GM19099 (cell line): ENCODE measurements around the gene EOLA2.
"Not testable (repeated sequence)": the region's sequence is repeated elsewhere in the genome, so short reads cannot be mapped to it uniquely, and the experiment has no call there.

Experiments used
- POLR2A ChIP-seq: IDR thresholded peaks from 3 replicates; pipeline ENCODE4 v1.6.1; 2011; ENCODE audit warnings: low read depth; ENCODE audit not compliant: insufficient read length; ENCODE audit errors: extremely low read depth

EOLA2 gene

DNA sequence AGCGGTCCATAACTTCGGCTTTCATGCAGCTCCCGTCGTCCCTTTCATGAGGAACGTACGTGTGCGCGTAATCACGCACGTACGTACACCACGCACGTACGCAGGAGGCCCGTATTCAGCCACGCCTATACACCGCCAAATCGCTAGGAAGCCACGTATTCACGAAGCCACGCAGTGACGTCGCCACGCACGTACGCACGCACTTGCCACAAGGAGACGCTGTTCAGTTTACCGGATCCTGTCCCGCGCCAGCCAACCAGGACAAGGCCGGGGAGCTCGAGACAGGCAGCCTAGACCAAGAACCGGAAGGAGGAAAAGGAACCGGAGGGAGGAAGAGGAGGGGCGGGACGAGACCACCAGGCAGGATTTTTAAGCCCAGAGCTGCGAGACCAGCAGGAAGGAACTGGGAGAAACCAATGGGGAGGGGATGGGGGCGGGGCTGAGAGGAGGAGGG is at the start of gene EOLA2:
Gene EOLA2, minus strand, starts transcription at position 65 of the 454 bp plus-strand sequence. CDS start 4,617 bp downstream, outside the sequence.
- peak; percentile 14 for TF ChIP-seq POLR2A

DNA sequence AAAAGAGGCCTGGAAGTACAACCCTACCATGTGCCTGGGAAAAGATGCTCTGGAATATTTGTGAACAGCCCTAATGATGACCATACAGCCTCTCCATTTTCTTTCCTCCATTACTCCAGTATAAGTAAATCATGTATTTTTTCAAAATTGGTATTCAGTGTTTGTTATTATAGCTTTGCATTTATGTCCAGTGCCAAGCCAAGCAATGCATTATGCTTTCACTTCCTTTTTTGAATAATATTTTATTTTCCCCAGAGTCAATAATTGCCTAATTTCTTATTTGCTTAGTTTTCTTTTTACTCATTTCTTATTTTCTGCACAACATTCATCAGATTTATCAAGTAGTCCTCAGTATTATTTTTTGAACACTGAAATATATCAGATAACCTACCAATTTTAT is 49.3 kb upstream of the EOLA2 start:
- no peak for TF ChIP-seq POLR2A

DNA sequence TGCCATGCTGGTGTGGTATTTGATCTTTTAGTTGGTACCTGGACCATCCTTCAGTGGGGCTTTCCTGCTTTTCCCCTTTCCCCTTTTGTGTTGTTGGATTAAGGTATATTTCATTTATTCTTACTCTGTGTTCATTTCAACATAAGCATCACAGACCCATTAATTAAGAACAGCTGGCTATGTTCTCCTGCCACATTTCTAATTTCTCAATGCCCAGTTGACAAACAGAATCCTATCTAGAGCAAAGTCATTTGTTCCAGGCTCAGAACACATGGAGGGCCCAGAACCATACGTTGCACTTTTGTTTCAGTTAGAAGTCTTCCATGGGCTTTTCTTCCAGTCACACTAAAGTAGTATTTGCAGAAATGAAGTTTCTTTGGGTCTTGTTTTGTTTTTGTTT is 46.1 kb upstream of the EOLA2 start:
- no peak for TF ChIP-seq POLR2A

DNA sequence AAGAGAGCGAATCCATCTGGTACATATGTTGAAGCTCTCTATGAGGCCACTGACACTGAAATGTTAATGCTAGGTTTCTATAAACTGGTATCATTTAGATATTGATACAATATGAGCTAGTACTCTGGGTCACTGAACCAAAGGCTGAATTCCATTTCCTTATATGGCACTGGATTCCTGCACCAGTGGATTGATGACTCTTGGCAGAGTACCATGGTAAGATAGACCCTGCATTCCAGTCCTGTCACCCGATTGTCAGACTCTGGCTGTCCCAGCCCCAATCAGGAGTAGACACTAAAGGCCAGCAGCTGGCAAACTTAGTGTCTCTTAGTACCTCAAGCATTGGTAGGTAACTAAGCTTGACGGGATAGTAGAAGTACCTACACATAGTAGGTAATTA is 44.0 kb upstream of the EOLA2 start:
- TF ChIP-seq POLR2A: no peak

DNA sequence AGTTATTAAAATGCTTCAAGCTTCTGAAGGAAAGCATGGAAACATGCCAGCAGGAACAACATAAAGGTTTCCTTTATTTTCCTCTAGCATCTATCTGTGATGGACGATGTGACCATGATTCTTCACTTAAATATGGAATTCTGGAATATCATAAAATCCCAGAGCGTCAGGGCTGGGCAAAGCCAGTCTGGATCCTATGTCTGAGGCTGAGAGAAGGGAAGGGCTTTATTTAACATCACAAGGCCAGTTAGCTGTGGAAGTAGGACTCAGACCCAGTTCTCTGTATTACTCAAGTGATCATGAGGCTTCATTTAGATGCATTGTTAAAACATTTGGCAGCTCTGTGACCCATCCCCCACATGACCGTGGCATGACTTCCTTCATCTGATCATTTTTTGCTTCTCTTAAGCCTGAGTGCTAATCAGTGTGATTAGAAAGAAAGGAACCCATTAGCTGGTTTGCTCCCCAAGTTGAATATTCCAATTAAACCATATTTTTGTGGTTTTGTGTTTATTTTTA is 40.9 kb upstream of the EOLA2 start:
- no peak for TF ChIP-seq POLR2A

DNA sequence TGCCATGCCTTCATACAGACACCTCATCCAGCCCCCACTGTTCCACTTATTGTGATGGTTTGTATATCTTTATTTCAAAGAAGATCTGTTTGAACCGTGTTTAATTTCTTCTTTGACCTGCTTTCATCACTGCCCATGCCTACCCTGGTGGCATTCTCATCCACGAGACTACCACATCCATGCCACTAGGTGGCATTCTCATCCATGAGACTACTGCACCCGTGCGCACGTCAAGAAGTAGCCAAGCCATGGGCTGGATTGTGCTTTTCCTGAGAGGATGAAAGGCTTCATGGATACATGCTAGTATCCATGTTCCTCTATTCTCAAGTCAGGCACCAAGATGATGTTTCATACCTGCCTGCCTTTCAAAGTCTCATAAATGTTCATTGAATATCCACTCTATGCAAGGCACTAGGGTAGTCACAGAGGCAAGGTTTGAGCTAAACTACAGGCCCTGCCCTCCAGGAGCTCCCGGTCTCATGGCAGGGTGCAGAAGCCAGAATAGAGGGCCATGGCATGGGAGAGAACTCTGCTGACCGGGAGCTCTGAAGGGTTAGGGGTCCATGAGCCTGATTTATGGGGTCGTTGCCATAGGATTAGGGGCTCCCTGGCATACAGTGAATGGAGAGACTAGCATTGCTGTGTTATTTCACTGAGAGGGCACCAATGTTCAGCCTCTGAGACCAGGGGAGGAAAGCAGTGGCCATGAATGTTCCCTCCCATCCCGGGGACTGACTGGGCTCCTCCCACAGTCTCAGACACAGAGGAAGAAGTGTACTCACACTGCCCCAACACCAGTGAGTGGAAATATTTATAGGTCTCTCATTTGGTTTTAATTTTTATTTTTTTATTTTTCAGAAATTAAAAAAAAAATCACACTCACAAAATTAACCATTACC is 24.8 kb upstream of the EOLA2 start:
- TF ChIP-seq POLR2A: no peak

DNA sequence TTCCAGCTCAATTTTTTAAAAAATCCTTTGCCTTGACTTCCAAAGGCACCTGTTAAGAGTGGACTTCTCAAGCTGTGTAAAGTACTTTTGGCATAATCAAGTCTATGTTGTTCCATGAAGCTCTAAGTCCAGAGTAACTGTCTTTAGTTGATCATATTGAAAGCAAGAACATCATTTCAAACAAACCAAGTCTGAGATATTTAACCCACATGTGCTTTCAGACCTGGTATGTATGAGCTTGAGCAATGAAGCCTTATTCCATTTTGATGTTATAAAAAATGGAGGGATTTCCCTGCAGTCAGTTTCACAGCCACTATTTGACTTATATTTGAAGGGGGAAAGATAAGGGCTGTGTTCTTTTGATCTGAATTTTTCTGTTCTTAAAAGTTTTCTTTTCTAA is 23.7 kb upstream of the EOLA2 start:
- TF ChIP-seq POLR2A: no peak

DNA sequence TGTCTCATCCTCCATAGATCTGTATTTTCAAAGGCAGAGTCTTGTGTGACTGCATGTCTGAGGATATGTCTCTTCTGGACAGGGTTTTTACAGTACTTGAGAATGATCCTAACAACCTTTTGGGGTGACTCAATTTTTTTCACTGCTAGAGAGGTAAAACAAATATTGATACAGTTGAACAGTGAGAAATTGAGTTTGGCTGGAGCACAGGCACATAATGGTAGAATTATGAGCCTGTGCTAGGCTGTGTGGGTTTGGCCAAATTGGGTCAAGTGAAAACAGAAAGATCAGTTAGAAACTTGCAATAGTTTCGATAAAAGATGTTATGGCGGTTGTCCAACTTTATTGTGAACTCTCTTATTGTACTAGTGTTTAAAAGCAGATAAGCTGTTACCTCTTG is 23.3 kb upstream of the EOLA2 start:
- TF ChIP-seq POLR2A: no peak

DNA sequence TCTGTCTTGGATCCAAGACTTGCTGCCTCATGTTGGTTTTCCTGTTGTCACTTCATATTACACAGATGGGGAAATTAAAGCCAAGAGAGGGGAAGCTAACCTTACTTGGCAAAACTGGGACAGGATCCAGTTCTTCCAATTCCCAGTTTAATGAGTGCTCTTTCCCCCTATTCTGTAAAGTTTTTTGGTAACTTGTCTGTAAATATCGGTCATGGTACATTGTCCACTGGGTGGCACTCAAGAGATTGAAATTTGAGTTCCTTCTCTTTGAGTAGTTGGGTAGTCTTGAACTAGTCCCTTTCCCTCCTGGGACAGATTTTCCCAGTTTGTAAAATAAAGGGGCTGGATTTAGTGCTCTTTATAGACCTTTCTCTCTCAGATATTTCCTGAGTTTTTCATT is 12.4 kb upstream of the EOLA2 start:
- no peak for TF ChIP-seq POLR2A

DNA sequence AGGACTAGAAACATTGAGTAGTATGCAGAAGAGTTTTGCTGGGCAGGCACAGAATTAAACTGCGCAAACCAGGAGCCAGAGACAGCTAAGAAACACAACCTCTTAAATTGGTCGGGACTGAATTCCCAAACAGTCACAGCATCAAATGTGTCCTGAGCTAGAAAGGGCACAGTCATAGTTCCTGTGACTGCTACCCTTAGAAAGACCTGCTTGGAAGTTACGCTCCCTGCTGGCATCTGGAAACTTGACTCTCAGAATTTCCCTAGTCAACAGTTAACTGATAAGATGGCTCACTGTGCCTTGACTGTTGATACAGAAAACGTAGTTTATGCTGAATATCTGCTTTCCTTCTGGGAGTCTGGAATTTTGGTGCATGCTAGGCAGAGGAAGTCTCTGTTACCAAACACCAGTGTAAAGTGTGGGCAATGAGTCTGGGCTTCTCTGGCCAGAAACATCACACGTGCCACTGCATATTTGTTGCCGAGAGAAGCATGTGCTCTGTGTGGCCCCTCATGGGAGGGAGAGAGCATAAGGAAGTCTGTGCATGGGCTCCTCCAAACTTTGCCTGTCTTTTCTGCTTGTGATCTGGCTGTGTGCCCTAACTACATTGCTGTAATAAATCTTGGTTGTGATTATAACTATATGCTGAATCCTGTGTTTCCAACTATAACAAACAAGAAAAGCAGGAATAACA is 11.6 kb upstream of the EOLA2 start:
- TF ChIP-seq POLR2A: no peak

DNA sequence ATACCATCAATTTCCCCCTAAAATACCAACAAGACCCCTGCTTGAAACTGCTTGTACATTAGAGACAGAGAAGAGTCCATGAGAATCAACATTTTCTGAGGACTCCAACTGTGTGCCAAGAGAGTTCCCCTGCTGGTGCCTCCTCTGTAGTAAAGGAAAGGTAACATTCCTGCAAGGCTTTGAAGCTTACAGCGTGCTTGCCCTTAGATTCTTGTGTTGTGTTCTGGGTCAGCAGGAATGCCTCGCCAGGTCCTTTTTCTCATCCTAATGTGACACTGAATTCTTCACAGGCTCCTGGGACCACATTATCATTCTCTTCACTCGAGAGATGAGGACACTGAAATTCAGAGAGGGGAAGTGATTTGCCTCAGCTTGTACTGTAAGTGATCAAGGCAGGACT is 9.7 kb upstream of the EOLA2 start:
- no peak for TF ChIP-seq POLR2A

DNA sequence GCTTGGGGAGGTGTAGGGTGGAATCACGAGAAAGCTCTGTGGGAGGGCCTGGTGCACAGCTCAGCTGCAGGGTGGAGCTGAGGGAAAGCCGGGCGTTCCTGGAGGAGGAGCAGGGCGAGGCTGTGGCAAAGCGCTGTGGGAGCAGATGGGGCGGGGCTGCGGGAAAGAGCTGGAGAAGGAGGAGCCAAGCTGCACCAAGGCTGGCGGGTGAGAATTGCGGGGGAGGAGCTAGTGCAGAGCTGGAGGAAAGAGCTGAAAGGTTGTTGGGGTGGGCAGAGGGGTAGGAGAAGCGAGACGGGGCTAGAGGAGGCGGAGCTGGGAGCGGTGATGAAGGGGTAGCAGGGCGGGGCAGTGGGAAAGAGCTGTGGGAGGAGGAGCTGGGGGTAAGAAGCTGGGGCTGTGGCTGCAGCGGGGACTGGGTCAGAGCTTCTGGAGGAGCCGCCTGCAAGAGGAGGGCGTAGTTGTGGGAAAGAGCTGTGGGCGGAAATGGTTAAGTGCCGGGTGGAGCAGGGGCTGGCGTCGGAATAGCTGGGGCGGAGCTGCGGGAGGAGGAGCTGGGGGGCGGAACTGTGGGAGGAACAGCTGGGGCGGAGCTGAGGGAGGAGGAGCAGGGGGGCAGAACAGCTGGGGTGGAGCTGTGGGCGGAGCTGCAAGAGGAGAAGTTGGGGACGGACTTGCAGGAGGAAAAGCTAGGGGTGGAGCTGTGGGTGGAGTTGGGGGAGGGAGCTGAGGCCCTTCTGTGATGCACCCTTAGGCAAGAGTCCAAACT is 1.8 kb upstream of the EOLA2 start:
- peak; percentile 58 for TF ChIP-seq POLR2A

DNA sequence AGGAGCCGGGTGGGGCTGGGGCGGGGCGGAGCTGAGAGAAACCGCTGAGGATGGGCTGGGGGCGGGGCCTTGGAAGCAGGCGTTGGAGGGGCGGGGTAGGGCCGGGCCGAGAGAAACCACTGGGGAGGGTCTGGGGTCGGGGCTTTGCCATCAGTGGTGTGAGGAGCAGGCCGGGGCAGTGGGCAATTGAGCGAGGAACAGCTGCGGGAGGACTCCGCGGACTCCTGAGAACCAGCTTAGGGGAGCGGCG is 1.3 kb upstream of the EOLA2 start:
- TF ChIP-seq POLR2A: no peak

DNA sequence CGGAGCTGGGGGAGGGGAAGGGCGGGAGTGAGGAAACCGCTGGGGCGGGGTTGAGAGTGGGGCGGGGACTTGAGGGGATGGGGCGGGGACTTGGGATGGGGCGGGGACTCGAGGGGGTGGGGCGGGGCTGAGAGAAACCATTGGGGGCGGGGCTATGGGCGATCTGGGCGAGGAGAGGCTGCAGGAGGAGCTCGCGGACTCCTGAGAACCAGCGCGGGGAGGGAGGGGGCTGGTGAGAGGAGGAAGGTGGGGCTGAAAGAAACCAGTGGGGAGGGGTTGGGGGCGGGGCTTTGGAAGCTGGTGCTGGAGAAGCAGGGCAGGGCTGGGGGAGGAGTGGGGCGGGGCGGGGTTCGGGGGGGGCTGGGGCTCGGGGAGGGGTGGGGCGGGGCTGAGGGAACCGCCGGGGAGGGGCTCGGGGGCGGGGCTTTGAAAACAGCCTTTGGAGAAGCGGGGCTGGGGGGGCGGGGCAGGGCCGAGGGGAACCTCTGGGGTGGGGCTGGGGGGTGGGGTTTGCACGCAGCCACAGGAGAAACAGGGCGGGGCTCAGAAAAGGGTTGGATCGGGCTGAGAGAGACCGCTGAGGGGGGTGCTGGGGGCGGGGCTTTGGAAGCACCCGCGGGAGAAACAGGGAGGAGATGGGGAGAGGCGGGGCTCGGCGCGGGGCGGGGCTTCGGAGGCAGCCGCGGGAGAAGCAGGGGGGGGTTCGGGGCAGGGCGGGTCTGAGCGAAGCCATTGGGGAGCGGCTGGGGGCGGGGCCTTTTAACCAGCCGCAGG is 777 bp upstream of the EOLA2 start:
- no peak for TF ChIP-seq POLR2A

DNA sequence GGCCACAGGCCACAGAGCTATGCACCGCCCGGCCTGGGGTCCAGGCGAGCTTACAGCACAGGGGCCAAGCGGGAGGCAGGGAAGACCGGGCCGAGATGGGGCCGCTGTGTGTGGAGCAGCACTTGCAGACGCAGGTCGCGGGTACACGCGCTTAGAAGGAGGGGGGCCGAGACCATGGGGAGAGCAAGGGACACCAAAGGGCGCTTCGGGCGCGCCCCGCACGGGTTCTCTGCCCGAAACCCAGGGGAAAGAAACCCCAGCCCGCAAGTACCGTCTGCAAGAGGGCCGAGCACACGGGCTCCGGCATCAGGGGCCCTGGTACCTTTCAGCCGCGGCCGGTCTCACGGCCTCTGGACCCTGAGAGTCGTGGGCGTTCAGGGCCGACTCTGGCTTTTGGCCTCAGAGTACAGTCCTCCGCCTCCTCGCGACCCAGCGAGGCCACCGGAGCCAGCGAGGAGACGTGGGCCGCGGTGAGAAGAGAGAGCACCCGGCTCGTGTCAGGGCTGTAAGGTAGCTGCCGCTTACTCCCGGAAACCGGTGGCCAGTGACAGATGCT is 342 bp downstream of the EOLA2 start:
- TF ChIP-seq POLR2A: peak; percentile 73

DNA sequence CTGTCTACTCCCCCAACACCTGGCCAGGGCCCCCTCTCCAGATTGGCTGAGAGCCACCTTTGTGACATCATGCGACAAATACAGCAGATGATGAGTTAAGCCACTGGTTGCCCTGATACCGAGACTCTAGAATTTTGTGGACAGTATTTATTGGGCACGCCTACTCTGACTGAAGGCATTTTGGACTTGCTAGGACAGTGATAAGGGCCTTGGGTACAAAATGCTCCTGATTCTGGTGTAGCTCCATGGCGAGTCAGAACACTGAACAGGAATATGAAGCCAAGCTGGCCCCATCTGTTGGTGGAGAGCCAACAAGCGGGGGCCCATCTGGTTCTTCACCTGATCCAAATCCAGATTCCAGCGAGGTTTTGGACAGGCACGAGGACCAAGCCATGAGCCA is 8.9 kb downstream of the EOLA2 start, which contains the start of gene HSFX4:
Gene HSFX4, plus strand, starts transcription at position 174 of the 400 bp plus-strand sequence. Its CDS starts 72 bp downstream, at position 246.
- TF ChIP-seq POLR2A: not testable (repeated sequence)
